Dermis microvascular lymphatic vessel endothelial cell (primary cell): ENCODE measurements around the gene MDFI. TPM values are rescaled to one million over a fixed set of nuclear protein-coding genes. Genes with fewer than 3 reads are reported as not detected.

Source experiments
- DNase-seq, 2 donors: peaks; one replicate each; pipeline versions ENCODE4 v3.0.0 to v3.0.0-alpha.2; 2010; ENCODE audit warnings: low read depth in 2 of 2
- total RNA-seq: library from RNA; depleted of rRNA; stranded (reverse); fragments of >200 nt; gene quantifications from 2 replicates; pipeline ENCODE4 v1.2.1, GENCODE V29; 2014

Gene MDFI
- total RNA-seq, 1 donor from 2014 or later = 38.9 TPM

- no peak for DNase-seq
These were observed 50.1 kb downstream of the MDFI start for GRCh38 chr6:41688256-41688965.

GRCh38 chr6:41689171-41690008 is 51.1 kb downstream of the MDFI start:
- peak in 1 of 2 donors; percentile 22 for DNase-seq

- no peak for DNase-seq
These were observed 52.5 kb downstream of the MDFI start for GRCh38 chr6:41690541-41691330.

GRCh38 chr6:41691426-41692079 is 53.3 kb downstream of the MDFI start:
- no peak for DNase-seq

GRCh38 chr6:41692080-41692675 is 53.9 kb downstream of the MDFI start:
- DNase-seq = no peak

GRCh38 chr6:41692730-41693129 is 54.5 kb downstream of the MDFI start:
- no peak for DNase-seq

- DNase-seq = no peak
These were observed 55.3 kb downstream of the MDFI start for GRCh38 chr6:41693281-41694240.

GRCh38 chr6:41694815-41695526 is 56.7 kb downstream of the MDFI start:
- DNase-seq = no peak

GRCh38 chr6:41695825-41696224 is 57.6 kb downstream of the MDFI start:
- DNase-seq = no peak

- DNase-seq = no peak
These were observed 58.5 kb downstream of the MDFI start for GRCh38 chr6:41696788-41697187.

- peak; percentile 62 to 93 for DNase-seq
These were observed 59.9 kb downstream of the MDFI start for GRCh38 chr6:41697861-41698781.

- no peak for DNase-seq
These were observed 60.8 kb downstream of the MDFI start for GRCh38 chr6:41699063-41699462.

- DNase-seq = peak in 1 of 2 donors; percentile 50
These were observed 62.4 kb downstream of the MDFI start for GRCh38 chr6:41700463-41701347.

GRCh38 chr6:41702089-41702745 is 63.9 kb downstream of the MDFI start:
- DNase-seq = no peak

GRCh38 chr6:41702771-41703494 is 64.7 kb downstream of the MDFI start:
- DNase-seq = no peak
